CD4-positive, alpha-beta T cell treated with Interleukin-4 for 1 hour (primary cell): ENCODE measurements around the gene WRAP73.

Experiments used
- DNase-seq, 2 donors: peaks; one replicate each; pipeline ENCODE4 v3.0.0-alpha.2; 2020 to 2022

Gene WRAP73

GRCh38 chr1:3664700-3665375, 14.9 kb upstream of the WRAP73 start:
- DNase-seq, result no peak

GRCh38 chr1:3663999-3664699, 14.2 kb upstream of the WRAP73 start:
- no peak for DNase-seq

GRCh38 chr1:3662080-3662671, 12.3 kb upstream of the WRAP73 start:
- DNase-seq, result no peak

- no peak for DNase-seq
Measured at GRCh38 chr1:3661631-3662030, 11.7 kb upstream of the WRAP73 start.

- no peak for DNase-seq
Measured at GRCh38 chr1:3660704-3661103, 10.8 kb upstream of the WRAP73 start.

DNA sequence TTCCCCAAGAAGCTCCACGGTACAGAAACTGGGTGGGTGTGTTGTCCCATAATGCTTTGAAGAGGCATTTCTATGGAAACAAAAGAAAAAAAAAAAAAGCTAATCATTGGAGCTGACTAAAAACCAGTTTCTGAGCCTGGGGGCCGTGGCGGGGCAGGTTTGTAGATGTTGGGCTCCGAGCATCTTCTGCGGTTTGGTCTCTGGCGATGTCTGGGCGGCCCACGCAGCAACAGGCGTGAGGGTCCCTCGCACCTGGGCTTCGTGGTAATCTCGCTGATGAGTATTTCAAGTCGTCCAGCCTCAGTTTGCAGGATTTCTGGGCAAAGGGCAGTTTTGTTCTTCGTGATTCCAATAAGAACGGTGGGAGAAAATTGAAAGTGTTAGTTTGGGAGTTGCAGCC, 9.2 kb upstream of the WRAP73 start:
- DNase-seq, result no peak

DNA sequence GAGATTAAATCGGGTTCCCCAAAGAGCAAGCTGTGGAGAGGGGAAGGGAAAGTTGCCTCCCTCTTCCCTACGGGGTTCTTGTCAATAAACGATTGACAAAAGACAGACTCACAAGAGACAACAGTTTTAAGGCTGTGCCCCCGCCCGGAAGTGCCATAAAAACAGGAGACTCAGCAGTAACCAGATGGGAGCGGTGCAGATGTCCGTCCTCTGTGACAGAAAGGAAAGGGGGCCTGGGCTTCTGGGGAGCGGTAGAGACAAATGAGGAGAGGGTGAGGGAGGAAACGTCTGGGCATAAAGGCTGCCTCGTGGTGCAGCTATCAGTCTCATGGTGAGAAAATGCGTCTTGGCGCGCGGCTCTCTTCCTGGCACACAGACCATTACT, 8.3 kb upstream of the WRAP73 start:
- no peak for DNase-seq

- DNase-seq, result no peak
Measured at GRCh38 chr1:3657578-3658230, 7.8 kb upstream of the WRAP73 start.

GRCh38 chr1:3657096-3657475, 7.2 kb upstream of the WRAP73 start:
- no peak for DNase-seq

DNA sequence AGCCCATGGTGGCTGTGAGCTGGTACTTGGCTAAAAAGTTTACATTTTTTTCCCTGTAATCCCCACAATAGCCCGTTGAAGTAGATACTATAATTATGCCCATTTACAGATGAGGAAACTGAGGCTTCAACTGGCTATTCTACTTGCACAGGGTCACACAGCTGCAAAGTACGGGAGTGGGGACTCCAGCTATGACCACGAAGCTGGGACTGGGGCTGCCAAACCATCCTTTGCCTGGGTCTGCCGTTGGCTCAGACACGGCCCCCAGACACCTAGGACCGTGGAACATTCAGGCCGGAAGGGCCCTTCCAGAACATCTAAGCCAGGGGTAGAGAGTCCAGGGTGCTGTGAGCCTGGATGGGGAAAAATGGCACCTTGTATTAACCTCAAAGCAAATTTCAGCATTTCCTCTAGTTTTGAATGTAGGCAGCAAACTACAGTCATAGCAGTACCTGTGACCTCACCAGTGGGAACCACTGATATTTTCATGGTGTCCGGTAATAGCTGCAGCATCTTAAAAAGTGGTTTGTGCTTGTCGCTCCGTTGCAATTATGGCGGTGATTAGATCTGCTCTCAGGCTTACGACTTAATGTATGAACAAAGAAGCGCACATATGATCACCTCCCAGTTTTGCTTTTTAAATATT, 6.7 kb upstream of the WRAP73 start:
- no peak for DNase-seq

DNA sequence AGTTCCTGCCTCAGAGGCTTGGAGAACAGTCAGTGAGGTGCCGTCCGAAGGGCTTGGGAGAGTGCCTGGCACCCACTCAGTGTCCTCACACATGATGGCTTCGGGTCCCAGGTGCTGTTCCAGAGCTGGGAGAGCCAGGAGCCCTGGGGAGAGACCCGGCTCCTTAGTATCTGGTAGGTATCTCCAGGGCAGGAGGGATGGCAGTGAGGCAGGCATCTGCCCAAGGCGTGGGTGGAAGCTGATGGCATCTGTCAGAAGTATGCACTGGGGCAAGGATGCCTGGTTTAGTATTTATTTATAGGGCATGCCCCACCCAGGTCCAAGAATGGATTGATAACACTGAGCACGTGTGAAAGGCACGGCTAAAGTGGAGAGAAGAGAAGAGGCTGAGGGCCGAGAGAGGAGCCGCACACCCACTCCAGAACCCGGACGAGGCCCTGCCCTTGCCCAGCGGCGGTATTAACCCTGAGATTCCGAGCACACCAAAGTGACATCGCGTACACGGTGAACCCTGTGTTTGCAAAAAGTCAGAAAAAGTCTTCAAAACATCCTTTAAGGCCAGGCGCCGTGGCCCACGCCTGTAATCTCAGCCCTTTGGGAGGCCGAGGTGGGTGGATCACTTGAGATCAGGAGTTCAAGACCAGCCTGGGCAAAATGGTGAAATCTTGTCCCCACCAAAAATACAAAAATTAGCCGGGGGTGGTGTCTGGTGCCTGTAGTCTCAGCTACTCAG, 4.8 kb upstream of the WRAP73 start:
- no peak for DNase-seq

DNA sequence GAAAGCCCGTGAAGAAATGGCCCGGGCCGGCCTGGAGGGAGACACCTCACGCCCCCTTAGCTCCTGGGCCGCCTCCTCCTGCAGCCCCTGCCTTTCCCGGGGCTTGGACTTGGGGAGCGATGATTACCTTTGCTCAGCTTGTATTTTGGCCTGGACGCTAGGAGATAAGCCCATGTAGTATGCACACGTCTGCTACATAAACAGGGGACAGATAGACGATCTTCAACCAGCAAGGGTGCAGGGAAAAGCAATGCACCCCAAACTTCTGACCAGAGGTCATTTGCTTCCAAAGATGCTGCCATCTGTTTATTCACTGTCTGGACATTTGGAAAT, 3.3 kb upstream of the WRAP73 start:
- no peak for DNase-seq

DNA sequence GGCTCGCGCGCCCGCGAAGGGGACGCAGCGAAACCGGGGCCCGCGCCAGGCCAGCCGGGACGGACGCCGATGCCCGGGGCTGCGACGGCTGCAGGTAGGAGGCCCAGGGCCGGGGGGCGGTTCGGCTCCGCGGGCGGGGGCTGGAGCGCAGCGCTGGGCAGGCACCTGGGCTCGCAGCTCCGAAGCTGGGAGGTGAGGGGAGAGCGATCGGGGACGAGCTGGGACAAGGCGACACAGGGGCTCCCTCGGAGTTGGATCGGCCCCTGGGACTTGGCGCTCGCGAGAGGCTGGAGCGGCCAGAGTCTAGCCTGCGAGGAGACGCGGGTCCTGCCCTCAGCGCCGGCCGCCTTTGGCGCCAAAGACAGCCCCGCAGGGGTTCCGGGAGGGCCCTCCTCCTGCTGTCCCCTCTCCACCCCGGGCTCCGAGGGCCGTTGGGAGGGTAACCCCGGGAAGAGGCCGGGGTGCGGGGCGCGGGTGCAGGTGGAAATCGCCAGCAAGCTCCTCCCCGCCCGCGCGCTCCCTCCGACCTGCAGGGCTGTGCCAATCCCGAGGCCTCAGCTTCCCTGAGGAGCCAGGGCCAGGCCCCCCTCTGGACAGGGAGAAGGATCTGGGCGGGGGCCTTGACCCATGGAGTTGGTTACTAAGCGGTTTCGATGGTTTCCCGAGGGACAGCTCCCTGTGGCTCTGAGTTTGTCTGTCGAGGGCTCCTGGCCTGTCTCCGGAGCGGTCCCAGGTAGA, 2.8 kb upstream of the WRAP73 start:
- DNase-seq, result no peak

GRCh38 chr1:3651930-3652547, 2.1 kb upstream of the WRAP73 start, which contains the start of gene TP73:
TSS of gene TP73 (plus strand) at chr1:3652516. CDS start at chr1:3682366, 29,850 bp downstream.
- DNase-seq, result peak in 1 of 2 donors; percentile 4

- peak in 1 of 2 donors; percentile 11 for DNase-seq
Measured at GRCh38 chr1:3651026-3651929, 1.4 kb upstream of the WRAP73 start.

- DNase-seq, result peak in 1 of 2 donors; percentile 5
Measured at GRCh38 chr1:3650248-3651025, 534 bp upstream of the WRAP73 start.

GRCh38 chr1:3646596-3646995, 3.3 kb downstream of the WRAP73 start:
- DNase-seq, result no peak

GRCh38 chr1:3645666-3646355, 4.1 kb downstream of the WRAP73 start:
- DNase-seq, result no peak

DNA sequence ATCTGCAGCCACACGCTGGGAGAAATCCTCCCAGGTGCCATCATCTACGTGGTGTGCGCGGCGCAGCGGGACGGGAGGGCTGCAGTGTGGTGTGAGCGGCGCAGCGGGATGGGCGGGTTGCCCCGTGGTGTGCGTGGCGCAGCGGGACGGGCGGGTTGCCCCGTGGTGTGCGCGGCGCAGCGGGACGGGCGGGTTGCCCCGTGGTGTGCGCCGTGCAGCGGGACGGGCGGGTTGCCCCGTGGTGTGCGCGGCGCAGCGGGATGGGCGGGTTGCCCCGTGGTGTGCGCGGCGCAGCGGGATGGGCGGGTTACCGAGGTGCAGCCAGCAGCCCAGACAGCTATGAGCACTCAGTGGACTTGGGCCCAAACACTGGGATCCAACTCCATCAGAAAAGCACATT, 4.7 kb downstream of the WRAP73 start:
- no peak for DNase-seq
